Measurements from ENCODE around the gene LSM11. TPM values are rescaled to one million over a fixed set of nuclear protein-coding genes. Genes with fewer than 3 reads are reported as not detected.

Gene LSM11
- total and polyA plus RNA-seq, 2 donors (not counting 1 experiment from before 2014, with no cell fraction given), result 1.00 to 4.2 TPM

GRCh38 chr5:157708866-157709265 is 34.6 kb upstream of the LSM11 start:
- no peaks in the 10 kb centered on the region for H3K4me1 Mint-ChIP-seq
- Histone ChIP-seq H3K9ac (ENCODE audit: low read length) (no peak overlapping the region), H3K9me3 (ENCODE audit: control extremely low read depth in 1 of 3, control insufficient read depth in 2 of 3, insufficient read depth in 1 of 3, low read length in 2 of 3) (no peaks in the 10 kb centered on the region), H3K27ac (ENCODE audit: low read length in 2 of 2) (no peak overlapping the region), H3K27me3 (replicated peaks in 1 of 4; ENCODE audit: control extremely low read depth in 1 of 4, control insufficient read depth in 3 of 4, insufficient read depth in 4 of 4, low read length in 3 of 4) (no peaks in the 10 kb centered on the region), H3K36me3 (replicated peaks in 1 of 2; ENCODE audit: control extremely low read depth in 1 of 2, control insufficient read depth in 1 of 2, extremely low read depth in 1 of 2, insufficient read depth in 2 of 2, low read length in 1 of 2) (no peaks in the 10 kb centered on the region), H3K79me2 (ENCODE audit: control insufficient read depth, insufficient read depth, low read length) (no peaks in the 10 kb centered on the region), H3K4me2 (replicated peaks; ENCODE audit: low read depth, low read length, poor library complexity, severe bottlenecking) (no peak overlapping the region), H2AFZ (ENCODE audit: insufficient read depth, low read depth, low read length, poor library complexity, severe bottlenecking) (no peak overlapping the region), H4K20me1 (ENCODE audit: control insufficient read depth, insufficient read depth, low read length, poor library complexity, severe bottlenecking) (no peaks in the 10 kb centered on the region), H3K4me1 (ENCODE audit: control insufficient read depth in 2 of 2, insufficient read depth in 2 of 2, low read length in 2 of 2) (no peaks in the 10 kb centered on the region), H3K4me3 (ENCODE audit: control extremely low read depth in 1 of 5, extremely low read depth in 1 of 5, insufficient read depth in 1 of 5, low read depth in 2 of 5, low read length in 4 of 5) (no peak overlapping the region)
- H3K4me3 Mint-ChIP-seq, result no peak overlapping the region
- H3K27ac Mint-ChIP-seq, result no peak overlapping the region
- ATAC-seq (ENCODE audit: low read depth) (no peak), DNase-seq (no peak)
- no peaks in the 10 kb centered on the region for H3K27me3 Mint-ChIP-seq
- no peaks in the 10 kb centered on the region for H3K9me3 Mint-ChIP-seq (ENCODE audit: insufficient read depth)
- intact Hi-C loops (cut with micrococcal nuclease), result no loop called here
- CTCF ChIA-PET, result interaction anchor here (1.9 kb wide), 1 partner anchor 9 kb away, joined by 10 read pairs; no protein-coding TSS in a partner anchor
- no peak for TF ChIP-seq EZH2 (IDR thresholded peaks at IDR 0.05; ENCODE audit: borderline replicate concordance, insufficient read depth, low read depth, low read length, poor library complexity, severe bottlenecking)
- TF ChIP-seq, protein P1, sequence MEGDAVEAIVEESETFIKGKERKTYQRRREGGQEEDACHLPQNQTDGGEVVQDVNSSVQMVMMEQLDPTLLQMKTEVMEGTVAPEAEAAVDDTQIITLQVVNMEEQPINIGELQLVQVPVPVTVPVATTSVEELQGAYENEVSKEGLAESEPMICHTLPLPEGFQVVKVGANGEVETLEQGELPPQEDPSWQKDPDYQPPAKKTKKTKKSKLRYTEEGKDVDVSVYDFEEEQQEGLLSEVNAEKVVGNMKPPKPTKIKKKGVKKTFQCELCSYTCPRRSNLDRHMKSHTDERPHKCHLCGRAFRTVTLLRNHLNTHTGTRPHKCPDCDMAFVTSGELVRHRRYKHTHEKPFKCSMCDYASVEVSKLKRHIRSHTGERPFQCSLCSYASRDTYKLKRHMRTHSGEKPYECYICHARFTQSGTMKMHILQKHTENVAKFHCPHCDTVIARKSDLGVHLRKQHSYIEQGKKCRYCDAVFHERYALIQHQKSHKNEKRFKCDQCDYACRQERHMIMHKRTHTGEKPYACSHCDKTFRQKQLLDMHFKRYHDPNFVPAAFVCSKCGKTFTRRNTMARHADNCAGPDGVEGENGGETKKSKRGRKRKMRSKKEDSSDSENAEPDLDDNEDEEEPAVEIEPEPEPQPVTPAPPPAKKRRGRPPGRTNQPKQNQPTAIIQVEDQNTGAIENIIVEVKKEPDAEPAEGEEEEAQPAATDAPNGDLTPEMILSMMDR (IDR thresholded peaks at IDR 0.05), result no peak
- POLR2A ChIA-PET, result no interaction called here
- WGBS (ENCODE audit: insufficient coverage), result no CpG with 5 or more reads among the region's 1 CpG

- CTCF ChIA-PET, result interaction anchor here (1.9 kb wide), 1 partner anchor 9 kb away, joined by 10 read pairs; no protein-coding TSS in a partner anchor
- ATAC-seq (ENCODE audit: low read depth), result no peak
- intact Hi-C loops (cut with micrococcal nuclease), result no loop called here
Measured at GRCh38 chr5:157709346-157709745, 34.2 kb upstream of the LSM11 start.

More at GRCh38 chr5:157709346-157709745, 34.2 kb upstream of the LSM11 start:
- Histone ChIP-seq H3K36me3 (replicated peaks in 1 of 2; ENCODE audit: control extremely low read depth in 1 of 2, control insufficient read depth in 1 of 2, extremely low read depth in 1 of 2, insufficient read depth in 2 of 2, low read length in 1 of 2) (no peaks in the 10 kb centered on the region), H3K4me3 (ENCODE audit: control extremely low read depth in 1 of 5, extremely low read depth in 1 of 5, insufficient read depth in 1 of 5, low read depth in 2 of 5, low read length in 4 of 5) (no peak overlapping the region), H3K27ac (ENCODE audit: low read length in 2 of 2) (no peak overlapping the region), H3K4me1 (ENCODE audit: control insufficient read depth in 2 of 2, insufficient read depth in 2 of 2, low read length in 2 of 2) (no peaks in the 10 kb centered on the region), H3K4me2 (replicated peaks; ENCODE audit: low read depth, low read length, poor library complexity, severe bottlenecking) (no peak overlapping the region), H3K79me2 (ENCODE audit: control insufficient read depth, insufficient read depth, low read length) (no peaks in the 10 kb centered on the region), H3K9ac (ENCODE audit: low read length) (no peak overlapping the region), H3K27me3 (replicated peaks in 1 of 4; ENCODE audit: control extremely low read depth in 1 of 4, control insufficient read depth in 3 of 4, insufficient read depth in 4 of 4, low read length in 3 of 4) (no peaks in the 10 kb centered on the region), H3K9me3 (ENCODE audit: control extremely low read depth in 1 of 3, control insufficient read depth in 2 of 3, insufficient read depth in 1 of 3, low read length in 2 of 3) (no peaks in the 10 kb centered on the region), H4K20me1 (ENCODE audit: control insufficient read depth, insufficient read depth, low read length, poor library complexity, severe bottlenecking) (no peaks in the 10 kb centered on the region), H2AFZ (ENCODE audit: insufficient read depth, low read depth, low read length, poor library complexity, severe bottlenecking) (no peak overlapping the region)
- no peaks in the 10 kb centered on the region for H3K9me3 Mint-ChIP-seq (ENCODE audit: insufficient read depth)
- H3K4me1 Mint-ChIP-seq, result no peaks in the 10 kb centered on the region
- no peaks in the 10 kb centered on the region for H3K27me3 Mint-ChIP-seq
- POLR2A ChIA-PET, result no interaction called here
- no peak for TF ChIP-seq EZH2 (IDR thresholded peaks at IDR 0.05; ENCODE audit: borderline replicate concordance, insufficient read depth, low read depth, low read length, poor library complexity, severe bottlenecking)
- TF ChIP-seq, protein P1 (IDR thresholded peaks at IDR 0.05), result no peak
- H3K4me3 Mint-ChIP-seq, result no peak overlapping the region
- H3K27ac Mint-ChIP-seq, result no peak overlapping the region
- no peak for DNase-seq

All from B cell (primary cell).